ENCODE data around the gene BMP6.

- TF ChIP-seq CTCF (IDR thresholded peaks at IDR 0.05; ENCODE audit: low read depth, low read length) (no peak), EZH2phosphoT487 (IDR thresholded peaks at IDR 0.05; ENCODE audit: low read depth) (no peak)
These were observed 110.6 kb downstream of the BMP6 start for GRCh38 chr6:7836371-7837026.

Data from OCI-LY3 (cell line).